ENCODE measurements around the gene ELK4.

- TF ChIP-seq CTCF (IDR thresholded peaks at IDR 0.05) (no peak), POLR2A (IDR thresholded peaks at IDR 0.05) (no peak)
Observed at GRCh38 chr1:205665201-205666045, 33.6 kb upstream of the ELK4 start.

Measured in thyroid gland (tissue), 4 donors.